HL-60 (cell line): Measurements from ENCODE around the gene CSNK1G3.

Experiments used
- DNase-seq, 2 experiments: peaks; one replicate each; pipeline ENCODE4 v3.0.0-alpha.2; 2010 to 2020; ENCODE audit warnings: low read depth in 1 of 2, low spot score in 1 of 2
- H3K27ac ChIP-seq: fragments of 250-450 bp; sonication (Bioruptor Pico); replicated peaks from 2 replicates; pipeline ENCODE4 v1.5.1; 2020; ENCODE audit warnings: mild to moderate bottlenecking, moderate library complexity
- H3K27me3 ChIP-seq: fragments of 250-450 bp; sonication (Bioruptor Pico); 2 replicates; pipeline ENCODE4 v1.5.1; 2021; ENCODE audit warnings: mild to moderate bottlenecking, moderate library complexity; ENCODE audit not compliant: insufficient read depth, poor library complexity, severe bottlenecking
- H3K4me3 ChIP-seq: replicated peaks from 2 replicates; pipeline ENCODE4 v1.5.1; 2011; ENCODE audit warnings: mild to moderate bottlenecking, control low read depth, low read length; ENCODE audit not compliant: insufficient read depth
- CTCF ChIP-seq: IDR thresholded peaks from one replicate; pipeline ENCODE4 v1.5.1; 2011; ENCODE audit warnings: low read length, control low read depth, inconsistent platforms; ENCODE audit not compliant: insufficient read depth
- GABPA ChIP-seq: IDR thresholded peaks from 2 replicates; pipeline ENCODE4 v1.6.1; 2012; ENCODE audit warnings: low read depth
- POLR2AphosphoS5 ChIP-seq: IDR thresholded peaks from 2 replicates; pipeline ENCODE4 v1.6.1; 2012; ENCODE audit warnings: low read depth
- REST ChIP-seq: IDR thresholded peaks from 2 replicates; pipeline ENCODE4 v1.6.1; 2012; ENCODE audit warnings: low read depth; ENCODE audit not compliant: insufficient replicate concordance
- SPI1 ChIP-seq: IDR thresholded peaks from 2 replicates; pipeline ENCODE4 v1.6.1; 2012; ENCODE audit warnings: low read depth, mild to moderate bottlenecking, borderline replicate concordance

The CSNK1G3 gene

GRCh38 chr5:123578390-123578789 is 66.4 kb downstream of the CSNK1G3 start:
- H3K27me3 ChIP-seq = no peaks in the 10 kb centered on the region
- DNase-seq = no peak
- no peak for TF ChIP-seq SPI1
- no peak for TF ChIP-seq REST
- no peak for TF ChIP-seq CTCF
- no peak for TF ChIP-seq POLR2AphosphoS5
- TF ChIP-seq GABPA = no peak
- H3K27ac ChIP-seq = no peak overlapping the region
- H3K4me3 ChIP-seq = no peak overlapping the region

- Histone ChIP-seq H3K4me3 (no peak overlapping the region), H3K27me3 (no peaks in the 10 kb centered on the region), H3K27ac (no peak overlapping the region)
- TF ChIP-seq GABPA (no peak), CTCF (no peak), REST (no peak), SPI1 (no peak), POLR2AphosphoS5 (no peak)
- no peak for DNase-seq
These were observed 67.4 kb downstream of the CSNK1G3 start for GRCh38 chr5:123579410-123579809.

- peak; percentile 85 for TF ChIP-seq SPI1
- TF ChIP-seq CTCF = no peak
- no peak for TF ChIP-seq POLR2AphosphoS5
- no peak for TF ChIP-seq REST
- TF ChIP-seq GABPA = no peak
- Histone ChIP-seq H3K27ac (no peak overlapping the region), H3K27me3 (no peaks in the 10 kb centered on the region), H3K4me3 (no peak overlapping the region)
- DNase-seq = no peak
These were observed 70.7 kb downstream of the CSNK1G3 start for GRCh38 chr5:123582550-123583285.
